Natural killer cell (primary cell): ENCODE data around the gene SCOC. TPM values are rescaled to one million over a fixed set of nuclear protein-coding genes. Genes with fewer than 3 reads are reported as not detected.

ENCODE experiments used
- ATAC-seq, 3 donors: fragments of 150-1000 bp in 2 of 3; fragments of 200-7000 bp in 1 of 3; cut with Tn5 transposase; 1 replicate in 1 of 3; 2 replicates in 2 of 3; pipeline ENCODE4 v1.10.0; 2021; ENCODE audit warnings: mild to moderate bottlenecking in 2 of 3, moderate library complexity in 2 of 3
- DNase-seq, 2 donors: peaks; one replicate each; pipeline versions ENCODE4 v3.0.0 to v3.0.0-alpha.2; 2013 to 2021; ENCODE audit warnings: mixed read lengths in 1 of 2
- H3K27ac ChIP-seq: one replicate; pipeline ENCODE4 v1.5.1; 2013; ENCODE audit warnings: mild to moderate bottlenecking, low read length
- H3K27me3 ChIP-seq: one replicate; pipeline ENCODE4 v1.6.1; 2013; ENCODE audit warnings: low read length; ENCODE audit not compliant: control insufficient read depth, insufficient read depth
- H3K36me3 ChIP-seq: one replicate; pipeline ENCODE4 v1.6.1; 2013; ENCODE audit warnings: low read length; ENCODE audit not compliant: control insufficient read depth, insufficient read depth
- H3K4me1 ChIP-seq: one replicate; pipeline ENCODE4 v1.6.1; 2013; ENCODE audit warnings: low read length; ENCODE audit not compliant: control insufficient read depth, insufficient read depth
- H3K4me3 ChIP-seq: one replicate; pipeline ENCODE4 v1.5.1; 2013; ENCODE audit warnings: low read length
- H3K9me3 ChIP-seq: one replicate; pipeline ENCODE4 v1.6.1; 2013; ENCODE audit warnings: low read length; ENCODE audit not compliant: control insufficient read depth, insufficient read depth
- H3K27ac Mint-ChIP-seq, 2 donors: one replicate each; pipeline ENCODE4 v1.8.0; 2022; ENCODE audit warnings: mild to moderate bottlenecking in 2 of 2, mixed read lengths in 2 of 2, moderate library complexity in 1 of 2
- H3K27me3 Mint-ChIP-seq, 2 donors: one replicate each; pipeline ENCODE4 v1.8.0; 2022; ENCODE audit warnings: low read depth in 2 of 2, mixed read lengths in 2 of 2
- H3K36me3 Mint-ChIP-seq: one replicate; pipeline ENCODE4 v1.8.0; 2022; ENCODE audit warnings: mixed read lengths
- H3K4me1 Mint-ChIP-seq, 2 donors: one replicate each; pipeline ENCODE4 v1.8.0; 2022; ENCODE audit warnings: mixed read lengths in 2 of 2
- H3K4me3 Mint-ChIP-seq: one replicate; pipeline ENCODE4 v1.8.0; 2022; ENCODE audit warnings: mild to moderate bottlenecking, moderate library complexity, mixed read lengths
- H3K9me3 Mint-ChIP-seq, 2 donors: one replicate each; pipeline ENCODE4 v1.8.0; 2022; ENCODE audit warnings: mixed read lengths in 2 of 2
- WGBS: methylation state at CpG from one replicate; pipeline ENCODE4 v1.1.7; 2013; ENCODE audit warnings: missing lambda C conversion rate; ENCODE audit not compliant: insufficient coverage; 5-methylcytosine and 5-hydroxymethylcytosine counted together
- intact Hi-C: fragments of 100-400 bp; cut with micrococcal nuclease; formaldehyde crosslinking; loops from one replicate; pipeline ENCODE4 v1.14.2; 2022
- total RNA-seq, 4 donors: library from RNA; stranded (reverse); fragments of 120-200 nt in 1 of 4; gene quantifications; one replicate each; pipeline versions ENCODE4 v1.2.3 to v1.2.4, GENCODE V29; 2013 to 2022
- TF ChIP-seq, protein P1 (sequence below): fragments of 200-600 bp; IDR thresholded peaks from one replicate; pipeline ENCODE4 v1.8.0; 2022; ENCODE audit warnings: antibody characterized with exemption

SCOC gene
- total RNA-seq, 3 donors from 2014 or later (not counting 1 experiment from before 2014, with no cell fraction given) = 8.6 to 10.3 (median 9.4) TPM

DNA sequence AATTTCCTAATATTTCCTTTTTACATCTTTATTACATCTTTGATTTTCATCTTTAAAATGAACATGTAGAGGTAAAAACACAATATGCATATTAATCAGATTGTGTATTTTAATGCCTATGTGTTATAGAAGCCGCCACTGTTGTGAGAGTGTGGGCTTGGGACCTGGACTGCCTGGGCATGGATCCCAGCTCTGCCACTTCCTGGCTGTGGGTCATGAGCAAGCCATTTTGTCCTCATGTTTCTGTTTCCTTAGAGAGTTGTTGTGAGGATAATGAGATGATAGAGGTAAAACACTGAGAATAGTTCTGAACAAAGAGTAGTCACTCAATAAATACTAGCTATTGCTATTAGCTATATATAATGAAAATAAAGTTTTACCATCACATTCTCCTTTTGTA, 38.4 kb upstream of the SCOC start:
- H3K4me1 Mint-ChIP-seq = peaks cover 0 to 5% of the 10 kb centered on the region in 2 donors
- ATAC-seq (no peak), DNase-seq (no peak)
- H3K27ac Mint-ChIP-seq = no peak overlapping the region
- no peak overlapping the region for H3K4me3 Mint-ChIP-seq
- TF ChIP-seq, protein P1, sequence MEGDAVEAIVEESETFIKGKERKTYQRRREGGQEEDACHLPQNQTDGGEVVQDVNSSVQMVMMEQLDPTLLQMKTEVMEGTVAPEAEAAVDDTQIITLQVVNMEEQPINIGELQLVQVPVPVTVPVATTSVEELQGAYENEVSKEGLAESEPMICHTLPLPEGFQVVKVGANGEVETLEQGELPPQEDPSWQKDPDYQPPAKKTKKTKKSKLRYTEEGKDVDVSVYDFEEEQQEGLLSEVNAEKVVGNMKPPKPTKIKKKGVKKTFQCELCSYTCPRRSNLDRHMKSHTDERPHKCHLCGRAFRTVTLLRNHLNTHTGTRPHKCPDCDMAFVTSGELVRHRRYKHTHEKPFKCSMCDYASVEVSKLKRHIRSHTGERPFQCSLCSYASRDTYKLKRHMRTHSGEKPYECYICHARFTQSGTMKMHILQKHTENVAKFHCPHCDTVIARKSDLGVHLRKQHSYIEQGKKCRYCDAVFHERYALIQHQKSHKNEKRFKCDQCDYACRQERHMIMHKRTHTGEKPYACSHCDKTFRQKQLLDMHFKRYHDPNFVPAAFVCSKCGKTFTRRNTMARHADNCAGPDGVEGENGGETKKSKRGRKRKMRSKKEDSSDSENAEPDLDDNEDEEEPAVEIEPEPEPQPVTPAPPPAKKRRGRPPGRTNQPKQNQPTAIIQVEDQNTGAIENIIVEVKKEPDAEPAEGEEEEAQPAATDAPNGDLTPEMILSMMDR = no peak
- H3K4me1 ChIP-seq = no peaks in the 10 kb centered on the region
- no peak overlapping the region for H3K4me3 ChIP-seq
- no peaks in the 10 kb centered on the region for H3K36me3 Mint-ChIP-seq
- H3K36me3 ChIP-seq = no peaks in the 10 kb centered on the region
- no peaks in the 10 kb centered on the region for H3K9me3 ChIP-seq
- peaks cover 6 to 13% of the 10 kb centered on the region in 2 donors for H3K27me3 Mint-ChIP-seq
- no peaks in the 10 kb centered on the region for H3K27me3 ChIP-seq
- 88% methylated on average over 1 of the region's 1 CpG for WGBS
- H3K9me3 Mint-ChIP-seq = no peaks in the 10 kb centered on the region
- H3K27ac ChIP-seq = no peak overlapping the region
- intact Hi-C loops = no loop called here

DNA sequence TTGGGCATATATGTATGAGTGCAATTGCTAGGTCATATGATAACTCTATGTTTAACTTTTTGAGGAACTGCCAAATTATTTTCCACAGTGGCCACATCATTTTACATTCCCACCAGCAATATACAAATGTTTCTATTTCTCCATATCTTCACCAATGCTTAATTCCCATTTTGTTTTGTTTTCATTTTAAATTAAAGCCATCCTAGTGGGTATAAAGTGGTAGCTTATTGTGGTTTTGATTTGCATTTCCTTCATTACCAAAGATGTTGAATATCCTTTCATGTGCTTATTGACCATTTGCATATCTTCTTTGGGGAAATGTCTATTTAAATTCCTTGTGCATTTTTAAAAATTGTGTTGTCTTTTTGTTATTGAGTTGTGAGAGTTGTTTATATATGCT, 36.7 kb upstream of the SCOC start:
- Histone ChIP-seq H3K9me3 (no peaks in the 10 kb centered on the region), H3K27me3 (no peaks in the 10 kb centered on the region), H3K4me3 (no peak overlapping the region), H3K27ac (no peak overlapping the region), H3K4me1 (no peaks in the 10 kb centered on the region), H3K36me3 (no peaks in the 10 kb centered on the region)
- TF ChIP-seq, protein P1 = no peak
- no peak for ATAC-seq
- H3K36me3 Mint-ChIP-seq = no peaks in the 10 kb centered on the region
- no peaks in the 10 kb centered on the region for H3K9me3 Mint-ChIP-seq
- intact Hi-C loops = no loop called here
- no peak overlapping the region for H3K27ac Mint-ChIP-seq
- DNase-seq = no peak
- H3K4me3 Mint-ChIP-seq = no peak overlapping the region
- peaks cover 3 to 19% of the 10 kb centered on the region in 2 donors for H3K27me3 Mint-ChIP-seq
- no peaks in the 10 kb centered on the region for H3K4me1 Mint-ChIP-seq

DNA sequence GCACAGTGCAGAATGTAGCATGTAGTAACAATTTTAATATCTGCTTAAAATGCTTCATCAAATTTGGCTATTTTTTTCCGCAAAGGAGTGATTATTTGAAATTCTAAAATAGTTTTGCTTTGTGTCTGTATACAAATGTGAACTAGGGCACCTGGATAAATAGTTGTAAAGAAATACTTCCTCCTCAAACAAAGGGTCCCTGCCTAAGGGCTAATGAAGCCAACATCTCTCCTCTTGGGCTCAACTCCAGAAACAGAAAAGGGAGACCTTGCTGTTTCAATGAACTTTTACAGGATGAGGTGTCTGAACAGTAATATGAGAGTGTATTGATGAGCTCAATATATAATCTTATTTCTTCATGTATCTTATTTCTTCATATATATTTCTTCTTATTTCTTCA, 30.8 kb upstream of the SCOC start:
- DNase-seq (no peak), ATAC-seq (no peak)
- peaks cover 4 to 5% of the 10 kb centered on the region in 2 donors for H3K4me1 Mint-ChIP-seq
- Histone ChIP-seq H3K27ac (no peak overlapping the region), H3K9me3 (no peaks in the 10 kb centered on the region), H3K36me3 (no peaks in the 10 kb centered on the region), H3K4me3 (no peak overlapping the region), H3K27me3 (no peaks in the 10 kb centered on the region), H3K4me1 (no peaks in the 10 kb centered on the region)
- H3K36me3 Mint-ChIP-seq = no peaks in the 10 kb centered on the region
- intact Hi-C loops = no loop called here
- TF ChIP-seq, protein P1 = no peak
- no peak overlapping the region for H3K27ac Mint-ChIP-seq
- H3K9me3 Mint-ChIP-seq = no peaks in the 10 kb centered on the region
- peaks cover 14 to 20% of the 10 kb centered on the region in 2 donors for H3K27me3 Mint-ChIP-seq
- 83% methylated on average over 1 of the region's 1 CpG for WGBS
- H3K4me3 Mint-ChIP-seq = no peak overlapping the region

DNA sequence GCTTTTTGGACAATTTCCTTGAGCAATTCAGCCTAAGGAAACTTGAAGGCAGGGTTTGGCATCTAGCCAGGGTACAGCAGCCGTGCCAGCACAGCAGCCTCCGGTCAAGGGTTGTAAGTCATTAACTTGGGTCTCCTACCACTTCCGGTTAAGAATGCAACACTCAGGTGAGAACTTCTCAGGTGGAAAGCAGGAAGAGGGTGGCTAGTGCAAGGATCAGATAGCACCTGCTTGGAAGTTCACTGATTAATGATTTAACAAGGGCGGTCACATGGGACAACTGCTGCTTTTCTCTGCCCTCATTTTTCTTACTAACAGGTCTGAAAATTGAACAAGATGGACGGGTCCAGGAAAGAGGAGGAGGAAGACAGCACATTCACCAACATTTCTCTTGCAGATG, 30.1 kb upstream of the SCOC start:
- H3K4me1 ChIP-seq = no peaks in the 10 kb centered on the region
- H3K27me3 Mint-ChIP-seq = peaks cover 16% of the 10 kb centered on the region in 2 donors
- no peaks in the 10 kb centered on the region for H3K36me3 Mint-ChIP-seq
- no peak for DNase-seq
- no peak overlapping the region for H3K4me3 ChIP-seq
- H3K4me1 Mint-ChIP-seq = peaks cover 4 to 5% of the 10 kb centered on the region in 2 donors
- H3K9me3 ChIP-seq = no peaks in the 10 kb centered on the region
- intact Hi-C loops = no loop called here
- no peak overlapping the region for H3K4me3 Mint-ChIP-seq
- no peak for ATAC-seq
- H3K27ac Mint-ChIP-seq = no peak overlapping the region
- 8% methylated on average over 4 of the region's 5 CpGs for WGBS
- H3K36me3 ChIP-seq = no peaks in the 10 kb centered on the region
- H3K27me3 ChIP-seq = no peaks in the 10 kb centered on the region
- no peak overlapping the region for H3K27ac ChIP-seq
- no peaks in the 10 kb centered on the region for H3K9me3 Mint-ChIP-seq
- TF ChIP-seq, protein P1 = no peak
